Upper lobe of left lung (tissue), 6 donors: ENCODE measurements around the gene TSEN54. TPM values are rescaled to one million over a fixed set of nuclear protein-coding genes. Genes with fewer than 3 reads are reported as not detected.
A peak's percentile ranks its signal among the peaks of the same experiment; 100 is the strongest.

Experiments used
- ATAC-seq, 2 donors: fragments of 200-7000 bp; cut with Tn5 transposase; one replicate each; pipeline ENCODE4 v1.9.1; 2022; ENCODE audit warnings: mild to moderate bottlenecking in 2 of 2, moderate library complexity in 2 of 2; ENCODE audit not compliant: low FRiP score in 2 of 2
- DNase-seq, 2 donors: peaks; one replicate each; pipeline ENCODE4 v3.0.0-alpha.2; 2019 to 2020
- H3K27ac ChIP-seq, 4 donors: fragments of 200-600 bp; sonication (generic); one replicate each; pipeline ENCODE4 v1.5.1; 2016 to 2019
- H3K27me3 ChIP-seq, 4 donors: fragments of 200-600 bp; sonication (generic); one replicate each; pipeline ENCODE4 v1.5.1; 2017 to 2019
- H3K36me3 ChIP-seq, 4 donors: fragments of 200-600 bp; sonication (generic); one replicate each; pipeline ENCODE4 v1.5.1; 2016 to 2019
- H3K4me1 ChIP-seq, 4 donors: fragments of 200-600 bp; sonication (generic); one replicate each; pipeline ENCODE4 v1.5.1; 2018 to 2019
- H3K4me3 ChIP-seq, 4 donors: fragments of 200-600 bp; sonication (generic); one replicate each; pipeline ENCODE4 v1.5.1; 2017 to 2019; ENCODE audit warnings: mild to moderate bottlenecking in 2 of 4, moderate library complexity in 1 of 4
- H3K9me3 ChIP-seq, 4 donors: fragments of 200-600 bp; sonication (generic); one replicate each; pipeline ENCODE4 v1.5.1; 2018 to 2019
- CTCF ChIP-seq, 6 experiments: fragments of 450-650 bp in 4 of 6; fragments of 200-600 bp in 2 of 6; sonication (generic) in 2 of 6; IDR thresholded peaks; one replicate each; pipeline ENCODE4 v1.5.1; 2016 to 2019; ENCODE audit warnings: antibody characterized with exemption in 6 of 6
- EP300 ChIP-seq, 4 donors: sonication (generic); formaldehyde crosslinking; IDR thresholded peaks; one replicate each; pipeline ENCODE4 v1.5.1; 2017; ENCODE audit warnings: antibody characterized with exemption in 4 of 4, control low read depth in 2 of 4
- POLR2A ChIP-seq, 4 donors: fragments of 450-650 bp; IDR thresholded peaks; one replicate each; pipeline ENCODE4 v1.5.1; 2016 to 2017; ENCODE audit warnings: antibody characterized with exemption in 4 of 4, mild to moderate bottlenecking in 2 of 4
- POLR2AphosphoS5 ChIP-seq, 2 donors: sonication (generic); formaldehyde crosslinking; IDR thresholded peaks; one replicate each; pipeline ENCODE4 v1.5.1; 2017; ENCODE audit warnings: antibody characterized with exemption in 2 of 2
- WGBS, 2 donors: methylation state at CpG; one replicate each; pipeline ENCODE4 v1.1.5; 2017 to 2018; 5-methylcytosine and 5-hydroxymethylcytosine counted together
- total RNA-seq, 6 donors: library from RNA; depleted of rRNA in 4 of 6; stranded (reverse); fragments of >200 nt in 4 of 6; gene quantifications; one replicate each; pipeline versions ENCODE4 v1.1.0 to v1.2.1, GENCODE V29; 2016 to 2021
- donor health status: DM: no; HTN: no; CAD: no; lungs with moderate emphysema.
- donor health status: DM: no; HTN: yes; CAD: no; lungs with severe emphysema.

The TSEN54 gene
- total RNA-seq, 6 donors from 2014 or later: 19.5 to 125 (median 31.3) TPM

- Histone ChIP-seq H3K27ac (peak overlapping the region; percentile 65 to 87 (median 82)), H3K4me3 (no peak overlapping the region), H3K27me3 (no peaks in the 10 kb centered on the region), H3K36me3 (peaks cover 0 to 10% (median 0%) of the 10 kb centered on the region in 4 donors), H3K9me3 (no peaks in the 10 kb centered on the region), H3K4me1 (peaks cover 7 to 59% (median 30%) of the 10 kb centered on the region in 4 donors)
- ATAC-seq (peak; percentile 4 to 59), DNase-seq (peak in 1 of 2 donors; percentile 70)
- TF ChIP-seq POLR2A (IDR thresholded peaks at IDR 0.05) (no peak), EP300 (IDR thresholded peaks at IDR 0.05) (no peak)
- WGBS, 2 donors: 68 to 78% methylated on average over 12 to 19 of the region's 19 CpGs
These were observed 14.8 kb downstream of the TSEN54 start for GRCh38 chr17:75530837-75531720.

GRCh38 chr17:75531721-75532072 lies 15.4 kb downstream of the TSEN54 start:
- Histone ChIP-seq H3K36me3 (peaks cover 0 to 10% (median 0%) of the 10 kb centered on the region in 4 donors), H3K27ac (peak overlapping the region; percentile 65 to 87 (median 82)), H3K4me3 (no peak overlapping the region), H3K4me1 (peaks cover under 1 to 56% (median 27%) of the 10 kb centered on the region in 4 donors), H3K9me3 (no peaks in the 10 kb centered on the region), H3K27me3 (no peaks in the 10 kb centered on the region)
- TF ChIP-seq EP300 (IDR thresholded peaks at IDR 0.05): no peak
- peak in 1 of 4 donors; percentile 32 for TF ChIP-seq POLR2A (IDR thresholded peaks at IDR 0.05)
- TF ChIP-seq POLR2AphosphoS5 (IDR thresholded peaks at IDR 0.05): no peak
- TF ChIP-seq CTCF (IDR thresholded peaks at IDR 0.05): no peak
- ATAC-seq (peak; percentile 61 to 82), DNase-seq (peak in 1 of 2 donors; percentile 72)
- 69 to 70% methylated on average over 7 of the region's 7 CpGs for WGBS, 2 donors

GRCh38 chr17:75535119-75535537 lies 18.8 kb downstream of the TSEN54 start:
- Histone ChIP-seq H3K4me1 (peaks cover 0 to 42% (median 18%) of the 10 kb centered on the region in 4 donors), H3K27me3 (no peaks in the 10 kb centered on the region), H3K9me3 (no peaks in the 10 kb centered on the region), H3K4me3 (no peak overlapping the region), H3K36me3 (peaks cover 0 to 14% (median 0%) of the 10 kb centered on the region in 4 donors), H3K27ac (peak overlapping the region; percentile 55 to 64 (median 61))
- 66 to 80% methylated on average over 13 to 15 of the region's 15 CpGs for WGBS, 2 donors
- TF ChIP-seq POLR2AphosphoS5 (IDR thresholded peaks at IDR 0.05) (no peak), POLR2A (IDR thresholded peaks at IDR 0.05) (no peak), EP300 (IDR thresholded peaks at IDR 0.05) (no peak), CTCF (IDR thresholded peaks at IDR 0.05) (no peak)
- peak; percentile 35 to 83 for DNase-seq
- ATAC-seq: no peak

- Histone ChIP-seq H3K27ac (peak overlapping the region; percentile 55 to 64 (median 61)), H3K27me3 (no peaks in the 10 kb centered on the region), H3K4me1 (peaks cover 0 to 42% (median 17%) of the 10 kb centered on the region in 4 donors), H3K36me3 (peaks cover 0 to 14% (median 0%) of the 10 kb centered on the region in 4 donors), H3K4me3 (no peak overlapping the region), H3K9me3 (no peaks in the 10 kb centered on the region)
- 81 to 89% methylated on average over 7 to 8 of the region's 8 CpGs for WGBS, 2 donors
- DNase-seq (peak in 1 of 2 donors; percentile 39), ATAC-seq (no peak)
- TF ChIP-seq POLR2AphosphoS5 (IDR thresholded peaks at IDR 0.05) (no peak), EP300 (IDR thresholded peaks at IDR 0.05) (no peak), CTCF (IDR thresholded peaks at IDR 0.05) (no peak), POLR2A (IDR thresholded peaks at IDR 0.05) (no peak)
These were observed 19.5 kb downstream of the TSEN54 start for GRCh38 chr17:75535871-75536270.

GRCh38 chr17:75536366-75536765 lies 20.0 kb downstream of the TSEN54 start:
- Histone ChIP-seq H3K27ac (peak overlapping the region; percentile 55 to 64 (median 61)), H3K36me3 (peaks cover 0 to 14% (median 0%) of the 10 kb centered on the region in 4 donors), H3K27me3 (no peaks in the 10 kb centered on the region), H3K9me3 (no peaks in the 10 kb centered on the region), H3K4me3 (no peak overlapping the region), H3K4me1 (peaks cover 0 to 42% (median 17%) of the 10 kb centered on the region in 4 donors)
- no peak for TF ChIP-seq POLR2A (IDR thresholded peaks at IDR 0.05)
- no peak for TF ChIP-seq EP300 (IDR thresholded peaks at IDR 0.05)
- no peak for TF ChIP-seq CTCF (IDR thresholded peaks at IDR 0.05)
- TF ChIP-seq POLR2AphosphoS5 (IDR thresholded peaks at IDR 0.05): no peak
- DNase-seq: no peak
- no peak for ATAC-seq
- WGBS, 2 donors: 75 to 91% methylated on average over 9 to 10 of the region's 10 CpGs
